HG03378 (cell line): ENCODE measurements around the gene PIGV.

Experiments used
- ATAC-seq: cut with Tn5 transposase; IDR thresholded peaks from one replicate; pipeline ENCODE4 v1.9.1; 2021; ENCODE audit warnings: mild to moderate bottlenecking, moderate library complexity; ENCODE audit not compliant: unreplicated experiment

Gene PIGV

GRCh38 chr1:26772687-26773086, 15.1 kb upstream of the PIGV start:
- ATAC-seq, result no peak

- ATAC-seq, result no peak
Measured at GRCh38 chr1:26774462-26774861, 13.3 kb upstream of the PIGV start.

- no peak for ATAC-seq
Measured at GRCh38 chr1:26775666-26776065, 12.1 kb upstream of the PIGV start.

DNA sequence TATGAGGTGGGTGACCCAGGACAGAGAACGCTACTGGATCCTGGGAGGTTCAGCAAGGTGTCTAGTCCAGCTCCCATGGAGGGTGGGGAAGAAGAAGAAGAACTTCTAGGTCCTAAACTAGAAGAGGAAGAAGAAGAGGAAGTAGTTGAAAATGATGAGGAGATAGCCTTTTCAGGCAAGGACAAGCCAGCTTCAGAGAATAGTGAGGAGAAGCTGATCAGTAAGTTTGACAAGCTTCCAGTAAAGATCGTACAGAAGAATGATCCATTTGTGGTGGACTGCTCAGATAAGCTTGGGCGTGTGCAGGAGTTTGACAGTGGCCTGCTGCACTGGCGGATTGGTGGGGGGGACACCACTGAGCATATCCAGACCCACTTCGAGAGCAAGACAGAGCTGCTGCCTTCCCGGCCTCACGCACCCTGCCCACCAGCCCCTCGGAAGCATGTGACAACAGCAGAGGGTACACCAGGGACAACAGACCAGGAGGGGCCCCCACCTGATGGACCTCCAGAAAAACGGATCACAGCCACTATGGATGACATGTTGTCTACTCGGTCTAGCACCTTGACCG, 8.6 kb upstream of the PIGV start:
- no peak for ATAC-seq

DNA sequence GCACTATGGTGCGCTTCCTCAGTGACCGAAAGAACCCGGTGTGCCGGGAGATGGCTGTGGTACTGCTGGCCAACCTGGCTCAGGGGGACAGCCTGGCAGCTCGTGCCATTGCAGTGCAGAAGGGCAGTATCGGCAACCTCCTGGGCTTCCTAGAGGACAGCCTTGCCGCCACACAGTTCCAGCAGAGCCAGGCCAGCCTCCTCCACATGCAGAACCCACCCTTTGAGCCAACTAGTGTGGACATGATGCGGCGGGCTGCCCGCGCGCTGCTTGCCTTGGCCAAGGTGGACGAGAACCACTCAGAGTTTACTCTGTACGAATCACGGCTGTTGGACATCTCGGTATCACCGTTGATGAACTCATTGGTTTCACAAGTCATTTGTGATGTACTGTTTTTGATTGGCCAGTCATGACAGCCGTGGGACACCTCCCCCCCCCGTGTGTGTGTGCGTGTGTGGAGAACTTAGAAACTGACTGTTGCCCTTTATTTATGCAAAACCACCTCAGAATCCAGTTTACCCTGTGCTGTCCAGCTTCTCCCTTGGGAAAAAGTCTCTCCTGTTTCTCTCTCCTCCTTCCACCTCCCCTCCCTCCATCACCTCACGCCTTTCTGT, 7.3 kb upstream of the PIGV start:
- ATAC-seq, result no peak

DNA sequence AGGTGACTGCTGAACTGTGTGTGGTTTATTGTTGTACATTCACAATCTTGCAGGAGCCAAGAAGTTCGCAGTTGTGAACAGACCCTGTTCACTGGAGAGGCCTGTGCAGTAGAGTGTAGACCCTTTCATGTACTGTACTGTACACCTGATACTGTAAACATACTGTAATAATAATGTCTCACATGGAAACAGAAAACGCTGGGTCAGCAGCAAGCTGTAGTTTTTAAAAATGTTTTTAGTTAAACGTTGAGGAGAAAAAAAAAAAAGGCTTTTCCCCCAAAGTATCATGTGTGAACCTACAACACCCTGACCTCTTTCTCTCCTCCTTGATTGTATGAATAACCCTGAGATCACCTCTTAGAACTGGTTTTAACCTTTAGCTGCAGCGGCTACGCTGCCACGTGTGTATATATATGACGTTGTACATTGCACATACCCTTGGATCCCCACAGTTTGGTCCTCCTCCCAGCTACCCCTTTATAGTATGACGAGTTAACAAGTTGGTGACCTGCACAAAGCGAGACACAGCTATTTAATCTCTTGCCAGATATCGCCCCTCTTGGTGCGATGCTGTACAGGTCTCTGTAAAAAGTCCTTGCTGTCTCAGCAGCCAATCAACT, 6.4 kb upstream of the PIGV start:
- no peak for ATAC-seq

- ATAC-seq, result no peak
Measured at GRCh38 chr1:26782521-26783212, 5.1 kb upstream of the PIGV start.

DNA sequence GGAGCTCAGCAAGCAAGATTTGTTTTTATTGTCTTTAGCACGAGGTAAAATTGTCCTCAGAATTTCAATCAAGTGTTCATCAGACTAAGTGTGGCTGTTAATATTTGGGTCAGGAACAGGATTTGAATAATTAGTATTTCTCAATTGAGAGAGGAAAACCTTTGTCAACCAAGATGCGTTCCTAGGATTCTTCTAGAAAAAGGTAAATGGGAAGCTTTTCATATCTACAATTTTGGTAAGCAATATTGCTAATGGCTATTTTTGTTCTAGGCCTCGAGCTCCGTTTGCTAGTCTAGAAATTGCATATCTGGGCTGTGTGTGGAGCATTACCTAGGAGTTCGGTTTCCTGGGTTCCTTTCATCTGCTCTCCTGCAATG, 4.1 kb upstream of the PIGV start:
- no peak for ATAC-seq

- ATAC-seq, result no peak
Measured at GRCh38 chr1:26784023-26784871, 3.5 kb upstream of the PIGV start.

DNA sequence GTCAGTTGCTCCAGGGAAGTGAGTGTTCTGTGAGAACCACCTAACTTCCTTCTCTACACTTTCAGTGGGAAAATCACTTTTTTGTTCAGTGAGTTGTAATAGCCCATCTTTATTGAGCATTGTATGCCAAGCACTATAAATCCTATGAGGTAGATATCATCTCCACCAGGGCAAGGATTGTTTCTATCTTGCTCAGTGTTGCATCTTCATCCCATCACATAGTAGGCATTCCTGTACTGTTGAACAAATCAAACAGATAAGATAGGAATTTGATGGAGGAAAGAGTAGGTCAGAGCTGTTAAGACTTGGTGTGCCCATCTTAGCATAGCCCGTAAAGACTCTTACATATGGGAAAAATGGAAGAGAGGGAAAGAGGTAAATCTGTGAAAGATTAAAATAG, 2.9 kb upstream of the PIGV start:
- ATAC-seq, result no peak

DNA sequence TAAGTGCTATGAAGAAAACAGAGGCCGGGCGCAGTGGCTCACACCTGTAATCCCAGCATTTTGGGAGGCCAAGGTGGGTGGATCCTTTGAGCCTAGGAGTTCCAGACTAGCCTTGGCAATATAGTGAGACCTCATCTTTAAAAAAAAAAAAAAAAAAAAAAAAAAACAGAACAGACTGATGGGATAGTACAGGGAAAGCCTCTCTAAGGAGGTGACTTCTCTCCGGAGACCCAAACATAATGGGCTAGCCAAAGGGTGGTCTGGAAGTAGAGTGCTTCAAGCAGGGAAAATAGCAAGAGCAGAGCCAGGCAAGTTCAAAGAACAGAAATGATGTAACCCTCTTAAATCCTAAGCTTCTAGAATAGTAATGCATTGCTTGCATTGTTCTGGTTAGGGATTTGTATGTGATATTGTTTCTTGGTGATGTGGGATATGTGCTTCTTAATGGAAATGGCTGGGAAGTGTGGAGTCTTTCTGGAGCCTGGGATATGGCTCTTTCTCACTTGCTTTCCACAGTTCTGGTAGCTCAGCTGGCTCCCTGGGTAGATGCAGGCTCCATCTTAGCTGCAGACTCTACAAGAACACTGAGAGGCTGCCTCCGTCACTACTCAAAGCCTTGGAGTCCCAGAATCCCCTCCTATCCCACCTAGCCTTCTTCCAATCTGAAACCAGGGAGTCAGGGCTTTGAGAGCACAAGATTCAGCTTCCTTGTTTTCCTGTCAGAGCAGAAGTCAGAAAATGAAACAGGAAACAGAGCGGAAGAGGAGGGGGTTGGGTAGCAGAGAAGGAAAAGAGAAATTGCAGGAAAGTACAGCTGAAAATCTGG, 1.9 kb upstream of the PIGV start:
- no peak for ATAC-seq

DNA sequence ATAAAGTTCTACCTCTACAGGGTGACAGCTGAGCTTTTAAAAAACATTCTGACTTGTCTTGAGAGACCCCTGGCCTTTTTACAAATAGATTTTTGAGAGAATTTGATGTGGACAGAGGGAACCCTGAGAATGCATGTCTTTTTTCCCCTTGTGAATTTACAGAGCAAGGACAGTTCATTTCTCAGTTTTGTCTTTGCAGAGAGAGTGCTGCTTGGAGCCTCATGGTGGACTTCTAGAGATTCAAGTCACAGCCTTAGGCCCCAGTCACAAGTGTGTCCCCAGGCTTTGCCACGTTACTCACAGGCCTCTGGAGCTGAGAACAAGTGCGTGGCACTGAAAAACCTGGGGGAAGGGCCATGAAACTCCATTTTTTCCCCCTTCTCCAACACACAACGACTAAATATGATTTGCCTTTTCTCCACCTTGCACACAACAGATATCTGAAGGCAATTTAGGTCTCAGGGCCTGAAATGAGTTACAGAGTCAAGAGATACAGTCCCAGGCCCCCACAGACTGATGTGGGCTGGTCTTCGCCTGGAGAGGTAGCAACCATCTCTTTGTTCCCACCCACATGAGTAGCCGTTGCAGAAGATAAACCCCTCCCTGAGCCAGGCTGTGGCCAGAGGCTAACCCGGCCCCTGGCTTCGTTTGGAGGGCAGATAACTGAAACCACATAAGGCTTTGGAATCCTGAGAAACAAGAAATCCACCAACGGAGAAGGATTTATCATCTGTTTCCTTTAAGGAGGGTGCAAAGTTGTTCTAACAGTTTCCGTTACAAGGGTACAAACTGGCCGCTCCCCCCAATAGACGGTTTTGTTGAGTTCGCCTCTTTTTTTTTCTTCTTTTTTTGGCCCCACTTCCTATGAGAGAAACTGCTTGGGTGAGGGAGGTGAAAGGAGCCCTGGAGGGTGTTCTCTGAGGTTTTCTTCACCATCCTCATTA, 1.0 kb upstream of the PIGV start:
- ATAC-seq, result no peak

- ATAC-seq, result peak; percentile 43
Measured at GRCh38 chr1:26787381-26787705, 407 bp upstream of the PIGV start.

DNA sequence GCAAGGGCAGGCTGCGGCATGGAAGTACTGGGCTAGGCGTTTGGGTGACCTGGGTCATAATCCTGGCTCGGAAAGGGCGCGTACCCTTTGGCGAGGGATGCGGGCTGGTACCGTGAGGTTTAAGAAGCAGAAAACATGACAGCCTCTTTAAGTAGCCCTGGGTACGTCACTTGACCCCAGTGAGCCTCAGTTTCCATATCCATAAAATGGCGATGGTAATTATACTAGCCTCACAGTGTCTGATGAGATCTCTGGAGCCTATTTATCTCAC, 700 bp downstream of the PIGV start:
- ATAC-seq, result no peak

- peak; percentile 28 for ATAC-seq
Measured at GRCh38 chr1:26788836-26789611, 1.3 kb downstream of the PIGV start.

DNA sequence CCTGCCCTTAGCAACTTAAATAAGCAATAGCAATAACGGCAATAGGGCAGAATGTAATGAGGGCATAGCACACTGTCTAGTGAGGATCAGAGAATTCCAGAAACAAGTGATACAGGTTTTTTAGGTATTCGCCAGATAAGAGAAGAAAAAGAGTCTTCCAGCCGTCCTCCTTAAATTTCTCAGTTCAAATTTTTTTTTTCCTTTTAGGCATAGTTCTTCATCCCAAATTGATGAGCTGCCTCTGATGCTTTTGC, 1.8 kb downstream of the PIGV start:
- ATAC-seq, result no peak

- no peak for ATAC-seq
Measured at GRCh38 chr1:26789931-26790330, 2.2 kb downstream of the PIGV start.

DNA sequence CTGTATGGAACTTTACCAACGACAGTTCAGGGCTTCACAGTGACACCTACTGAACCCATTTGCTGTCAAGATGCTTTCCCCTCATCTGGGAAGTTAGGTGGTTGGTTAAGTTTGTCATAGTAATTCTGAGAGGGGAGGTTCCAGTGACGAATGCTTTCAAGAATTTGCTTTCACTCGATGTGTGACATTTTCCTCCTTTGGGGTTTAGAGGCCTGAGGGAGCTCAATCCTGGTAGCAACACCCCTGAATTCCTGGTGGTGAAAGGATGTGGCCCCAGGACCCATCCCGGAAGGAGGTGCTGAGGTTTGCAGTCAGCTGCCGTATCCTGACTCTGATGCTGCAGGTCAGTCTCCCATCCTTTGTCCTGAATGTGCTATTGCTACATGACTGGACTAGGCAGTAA, 2.8 kb downstream of the PIGV start:
- ATAC-seq, result no peak

DNA sequence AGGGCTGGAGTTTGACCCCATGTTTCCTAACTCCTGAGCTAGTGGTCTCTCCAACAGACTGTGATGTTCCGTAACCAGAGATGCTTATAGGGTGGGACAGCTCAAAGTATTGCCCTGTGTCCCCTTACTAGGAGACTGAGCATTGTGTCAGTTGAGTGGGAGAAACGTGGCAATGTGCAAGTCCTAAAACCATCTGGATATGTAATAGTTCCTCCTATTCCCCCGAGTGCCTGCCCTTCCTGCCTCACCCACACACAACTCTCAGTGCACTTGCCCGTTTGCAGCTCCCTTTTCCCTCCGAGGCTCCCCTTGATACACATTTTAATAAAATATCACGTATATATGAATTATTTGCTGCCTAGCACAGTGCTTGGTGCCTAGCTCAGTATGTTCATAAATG, 3.4 kb downstream of the PIGV start:
- ATAC-seq, result no peak
